ENCODE measurements around the gene AOX1. TPM values are rescaled to one million over a fixed set of nuclear protein-coding genes. Genes with fewer than 3 reads are reported as not detected.
"Not testable (repeated sequence)": the region's sequence is repeated elsewhere in the genome, so short reads cannot be mapped to it uniquely, and the experiment has no call there.

AOX1 gene
- polyA plus RNA-seq, 1 of the 3 experiments (the other 2 are of a cell fraction): 3.3 TPM

- no peak for TF ChIP-seq USF2 (IDR thresholded peaks at IDR 0.05; ENCODE audit: borderline replicate concordance, low read depth, low read length)
- peak; percentile 86 for TF ChIP-seq PBX3 (IDR thresholded peaks at IDR 0.05)
- TF ChIP-seq EP300 (IDR thresholded peaks at IDR 0.05; ENCODE audit: borderline replicate concordance in 1 of 2, low read depth in 1 of 2, low read length in 1 of 2): peak in 1 of 2 experiments; percentile 48; a peak in 1 of 4 replicates
- no peak for TF ChIP-seq RXRA (IDR thresholded peaks at IDR 0.05; ENCODE audit: borderline replicate concordance, low read depth)
- no peak for TF ChIP-seq RAD21 (IDR thresholded peaks at IDR 0.05; ENCODE audit: low read length)
- no peak for TF ChIP-seq MXI1 (IDR thresholded peaks at IDR 0.05; ENCODE audit: low read depth, low read length)
- peak; percentile 50; the same call in 1 of the 2 replicates for TF ChIP-seq POLR2AphosphoS5 (IDR thresholded peaks at IDR 0.05; ENCODE audit: low read depth, low read length)
- TF ChIP-seq ZBTB33 (IDR thresholded peaks at IDR 0.05; ENCODE audit: borderline replicate concordance, low read depth): no peak
- no peak for TF ChIP-seq SMC3 (IDR thresholded peaks at IDR 0.05; ENCODE audit: low read depth, low read length)
- no peak for TF ChIP-seq MEF2A (IDR thresholded peaks at IDR 0.05; ENCODE audit: borderline replicate concordance, low read depth)
- TF ChIP-seq GABPA (IDR thresholded peaks at IDR 0.05; ENCODE audit: low read depth): no peak
- TF ChIP-seq USF1 (IDR thresholded peaks at IDR 0.05; ENCODE audit: borderline replicate concordance, low read depth): no peak
- peak; percentile 76 for TF ChIP-seq TEAD4 (IDR thresholded peaks at IDR 0.05; ENCODE audit: borderline replicate concordance, insufficient read depth)
- no peak for TF ChIP-seq FOXJ3 (CRISPR knock-in tag; IDR thresholded peaks at IDR 0.05)
- no peak for TF ChIP-seq MAX (IDR thresholded peaks at IDR 0.05; ENCODE audit: low read depth)
- TF ChIP-seq JUND (IDR thresholded peaks at IDR 0.05): peak; percentile 91
- no peak for TF ChIP-seq GATA2 (CRISPR knock-in tag; IDR thresholded peaks at IDR 0.05)
- TF ChIP-seq RCOR1 (IDR thresholded peaks at IDR 0.05; ENCODE audit: low read length): no peak
- TF ChIP-seq TCF12 (IDR thresholded peaks at IDR 0.05): peak; percentile 95
- TF ChIP-seq TAF1 (IDR thresholded peaks at IDR 0.05; ENCODE audit: borderline replicate concordance, low read depth, low read length): no peak
These were observed 23.3 kb downstream of the AOX1 start (continued) for GRCh38 chr2:200609028-200609614.

- CTCF ChIA-PET; H3K27ac ChIP-seq (ENCODE audit: low read depth in 2 of 2, low read length in 1 of 2); POLR2A ChIA-PET; H3K79me2 ChIP-seq (ENCODE audit: insufficient read depth); H3K9me2 ChIP-seq; H3K36me3 ChIP-seq (replicated peaks in 1 of 2; ENCODE audit: control insufficient read depth in 1 of 2, insufficient read depth in 2 of 2, low read length in 1 of 2); H3K9me3 ChIP-seq; DNase-seq; H3K9ac ChIP-seq; H4K20me1 ChIP-seq (ENCODE audit: insufficient read depth); H2AFZ ChIP-seq (ENCODE audit: low read depth); H3K27me3 ChIP-seq (ENCODE audit: insufficient read depth); H3K4me3 ChIP-seq (ENCODE audit: low read depth in 2 of 2, low read length in 1 of 2): not testable (repeated sequence)
- 98% methylated on average over 3 of the region's 3 CpGs for WGBS (ENCODE audit: low lambda C conversion rate)
- H3K4me2 ChIP-seq: peak overlapping the region; percentile 41; the same call in 1 of the 2 replicates
- H3K4me1 ChIP-seq (ENCODE audit: control insufficient read depth in 1 of 2, insufficient read depth in 2 of 2, low read depth in 1 of 2, low read length in 1 of 2): peaks cover 0 to 15% of the 10 kb centered on the region in 2 experiments; a peak in 2 of 4 replicates
- H3F3A ChIP-seq (replicated peaks; ENCODE audit: insufficient read depth): peaks cover 24% of the 10 kb centered on the region
These were observed 24.4 kb downstream of the AOX1 start for GRCh38 chr2:200610217-200610616.
